ENCODE measurements around the gene FSTL5.

Gene FSTL5

DNA sequence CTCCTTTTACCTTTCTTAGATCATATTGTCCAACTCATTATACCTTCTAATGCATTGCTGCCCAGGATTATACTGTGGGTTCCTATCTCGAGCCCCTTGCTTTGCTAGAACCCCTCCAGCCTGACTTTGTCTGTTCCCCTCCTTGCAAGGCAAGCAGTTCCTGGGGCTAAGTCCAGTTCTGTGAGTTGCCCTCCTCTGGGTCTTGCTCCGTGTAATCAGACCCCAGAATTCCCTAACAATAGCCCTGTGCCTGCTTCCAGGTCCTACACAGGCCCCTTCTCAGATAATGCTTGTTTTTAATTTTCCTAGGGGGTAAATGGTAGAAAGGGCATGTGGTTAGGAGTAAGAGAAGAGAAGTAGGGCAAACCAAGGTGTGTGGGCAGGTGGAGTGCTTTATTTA, 145.9 kb downstream of the FSTL5 start:
- no peak for DNase-seq
- H3K27me3 ChIP-seq (replicated peaks; ENCODE audit: control insufficient read depth, insufficient read depth, low read length, poor library complexity, severe bottlenecking) = no peaks in the 10 kb centered on the region
- H3K4me1 ChIP-seq (ENCODE audit: control insufficient read depth, insufficient read depth, low read length, poor library complexity, severe bottlenecking) = no peaks in the 10 kb centered on the region
- no peak overlapping the region for H3K4me3 ChIP-seq (ENCODE audit: insufficient read depth, low read depth, low read length, poor library complexity, severe bottlenecking)
- no peaks in the 10 kb centered on the region for H3K36me3 ChIP-seq (ENCODE audit: control insufficient read depth, insufficient read depth, low read length)
- H3K9me3 ChIP-seq (ENCODE audit: control insufficient read depth, low read length) = no peaks in the 10 kb centered on the region
- H3K27ac ChIP-seq (ENCODE audit: insufficient read depth, low read length, poor library complexity, severe bottlenecking) = no peak overlapping the region

- H3K4me3 ChIP-seq (ENCODE audit: insufficient read depth, low read depth, low read length, poor library complexity, severe bottlenecking) = no peak overlapping the region
- H3K27ac ChIP-seq (ENCODE audit: insufficient read depth, low read length, poor library complexity, severe bottlenecking) = no peak overlapping the region
- DNase-seq = no peak
- no peaks in the 10 kb centered on the region for H3K4me1 ChIP-seq (ENCODE audit: control insufficient read depth, insufficient read depth, low read length, poor library complexity, severe bottlenecking)
- no peaks in the 10 kb centered on the region for H3K27me3 ChIP-seq (replicated peaks; ENCODE audit: control insufficient read depth, insufficient read depth, low read length, poor library complexity, severe bottlenecking)
- H3K9me3 ChIP-seq (ENCODE audit: control insufficient read depth, low read length) = no peaks in the 10 kb centered on the region
- no peaks in the 10 kb centered on the region for H3K36me3 ChIP-seq (ENCODE audit: control insufficient read depth, insufficient read depth, low read length)
These were observed 146.8 kb downstream of the FSTL5 start for GRCh38 chr4:162016991-162017390.

DNA sequence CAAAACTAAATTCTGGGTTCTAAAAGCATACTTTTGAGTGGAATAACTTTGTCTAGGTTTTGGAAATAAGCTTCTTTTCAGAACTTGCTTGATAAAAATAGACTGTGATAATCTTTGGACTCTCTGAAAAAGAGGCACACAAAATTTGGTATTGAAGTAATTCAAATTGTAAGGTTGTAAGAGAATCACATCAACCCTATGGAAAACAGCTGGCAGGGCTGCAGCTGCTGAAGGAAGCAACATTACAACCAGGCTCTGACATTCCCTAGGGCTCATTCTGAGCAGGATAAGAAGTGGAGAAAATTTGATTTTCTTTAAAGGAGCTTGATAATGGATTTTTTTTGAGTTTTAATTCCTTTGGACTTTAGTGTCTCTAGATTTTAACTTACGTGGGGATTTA, 147.6 kb downstream of the FSTL5 start:
- no peak for DNase-seq
- H3K27ac ChIP-seq (ENCODE audit: insufficient read depth, low read length, poor library complexity, severe bottlenecking) = no peak overlapping the region

DNA sequence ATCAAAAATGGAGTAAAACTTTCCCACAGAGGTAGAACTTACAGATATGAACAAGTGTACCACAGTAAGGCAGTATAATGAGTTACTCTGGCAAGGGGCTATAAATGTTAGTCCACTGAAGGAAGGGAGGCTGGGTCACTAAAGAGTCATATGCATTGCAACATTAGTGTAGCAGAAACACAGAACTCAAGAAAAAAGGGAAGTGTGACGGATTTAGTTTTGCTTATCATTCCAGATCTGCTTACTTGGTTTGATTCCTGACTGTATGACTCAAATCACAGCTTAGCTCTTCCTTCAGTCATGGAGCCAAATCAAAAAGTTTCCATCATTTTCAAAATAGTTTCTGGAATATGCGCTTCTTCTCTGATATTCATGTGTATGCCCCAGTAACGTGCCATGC, 148.7 kb downstream of the FSTL5 start:
- DNase-seq = no peak
- no peaks in the 10 kb centered on the region for H3K27me3 ChIP-seq (replicated peaks; ENCODE audit: control insufficient read depth, insufficient read depth, low read length, poor library complexity, severe bottlenecking)

More for the DNA sequence above, 147.6 kb downstream of the FSTL5 start:
- no peaks in the 10 kb centered on the region for H3K4me1 ChIP-seq (ENCODE audit: control insufficient read depth, insufficient read depth, low read length, poor library complexity, severe bottlenecking)
- H3K27me3 ChIP-seq (replicated peaks; ENCODE audit: control insufficient read depth, insufficient read depth, low read length, poor library complexity, severe bottlenecking) = no peaks in the 10 kb centered on the region
- H3K4me3 ChIP-seq (ENCODE audit: insufficient read depth, low read depth, low read length, poor library complexity, severe bottlenecking) = no peak overlapping the region
- no peaks in the 10 kb centered on the region for H3K36me3 ChIP-seq (ENCODE audit: control insufficient read depth, insufficient read depth, low read length)
- H3K9me3 ChIP-seq (ENCODE audit: control insufficient read depth, low read length) = no peaks in the 10 kb centered on the region

GRCh38 chr4:162011089-162011488, 152.7 kb downstream of the FSTL5 start:
- Histone ChIP-seq H3K36me3 (ENCODE audit: control insufficient read depth, insufficient read depth, low read length) (no peaks in the 10 kb centered on the region), H3K9me3 (ENCODE audit: control insufficient read depth, low read length) (no peaks in the 10 kb centered on the region), H3K4me3 (ENCODE audit: insufficient read depth, low read depth, low read length, poor library complexity, severe bottlenecking) (no peak overlapping the region), H3K27ac (ENCODE audit: insufficient read depth, low read length, poor library complexity, severe bottlenecking) (no peak overlapping the region), H3K4me1 (ENCODE audit: control insufficient read depth, insufficient read depth, low read length, poor library complexity, severe bottlenecking) (no peaks in the 10 kb centered on the region), H3K27me3 (replicated peaks; ENCODE audit: control insufficient read depth, insufficient read depth, low read length, poor library complexity, severe bottlenecking) (no peaks in the 10 kb centered on the region)
- DNase-seq = no peak

More for the DNA sequence above, 148.7 kb downstream of the FSTL5 start:
- Histone ChIP-seq H3K4me3 (ENCODE audit: insufficient read depth, low read depth, low read length, poor library complexity, severe bottlenecking) (no peak overlapping the region), H3K4me1 (ENCODE audit: control insufficient read depth, insufficient read depth, low read length, poor library complexity, severe bottlenecking) (no peaks in the 10 kb centered on the region), H3K27ac (ENCODE audit: insufficient read depth, low read length, poor library complexity, severe bottlenecking) (no peak overlapping the region), H3K9me3 (ENCODE audit: control insufficient read depth, low read length) (no peaks in the 10 kb centered on the region), H3K36me3 (ENCODE audit: control insufficient read depth, insufficient read depth, low read length) (no peaks in the 10 kb centered on the region)

DNA sequence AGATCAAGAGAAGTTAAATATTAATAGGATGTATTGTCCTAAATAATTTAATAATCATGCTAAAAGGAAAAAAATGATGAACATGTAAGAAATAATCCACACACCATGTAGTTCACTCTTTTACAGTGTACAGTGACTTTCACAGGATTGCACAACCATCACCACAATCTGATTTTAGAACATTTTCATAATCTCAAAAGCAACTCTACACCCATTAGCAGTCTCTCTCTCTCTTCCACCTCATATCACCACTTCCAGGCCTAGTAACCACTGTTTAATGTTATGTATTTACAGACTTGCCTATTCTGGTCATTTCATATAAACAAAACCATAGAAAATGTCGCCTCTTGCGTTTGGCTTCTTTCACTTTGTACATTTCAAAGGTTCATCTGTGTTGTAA, 153.4 kb downstream of the FSTL5 start:
- no peaks in the 10 kb centered on the region for H3K4me1 ChIP-seq (ENCODE audit: control insufficient read depth, insufficient read depth, low read length, poor library complexity, severe bottlenecking)
- no peaks in the 10 kb centered on the region for H3K36me3 ChIP-seq (ENCODE audit: control insufficient read depth, insufficient read depth, low read length)
- H3K9me3 ChIP-seq (ENCODE audit: control insufficient read depth, low read length) = no peaks in the 10 kb centered on the region
- H3K27ac ChIP-seq (ENCODE audit: insufficient read depth, low read length, poor library complexity, severe bottlenecking) = no peak overlapping the region
- DNase-seq = no peak
- no peaks in the 10 kb centered on the region for H3K27me3 ChIP-seq (replicated peaks; ENCODE audit: control insufficient read depth, insufficient read depth, low read length, poor library complexity, severe bottlenecking)
- no peak overlapping the region for H3K4me3 ChIP-seq (ENCODE audit: insufficient read depth, low read depth, low read length, poor library complexity, severe bottlenecking)

- Histone ChIP-seq H3K9me3 (ENCODE audit: control insufficient read depth, low read length) (no peaks in the 10 kb centered on the region), H3K36me3 (ENCODE audit: control insufficient read depth, insufficient read depth, low read length) (no peaks in the 10 kb centered on the region), H3K4me3 (ENCODE audit: insufficient read depth, low read depth, low read length, poor library complexity, severe bottlenecking) (no peak overlapping the region), H3K27ac (ENCODE audit: insufficient read depth, low read length, poor library complexity, severe bottlenecking) (no peak overlapping the region), H3K4me1 (ENCODE audit: control insufficient read depth, insufficient read depth, low read length, poor library complexity, severe bottlenecking) (no peaks in the 10 kb centered on the region), H3K27me3 (replicated peaks; ENCODE audit: control insufficient read depth, insufficient read depth, low read length, poor library complexity, severe bottlenecking) (no peaks in the 10 kb centered on the region)
- DNase-seq = no peak
These were observed 171.5 kb downstream of the FSTL5 start for GRCh38 chr4:161992317-161992716.

- no peaks in the 10 kb centered on the region for H3K4me1 ChIP-seq (ENCODE audit: control insufficient read depth, insufficient read depth, low read length, poor library complexity, severe bottlenecking)
- H3K36me3 ChIP-seq (ENCODE audit: control insufficient read depth, insufficient read depth, low read length) = no peaks in the 10 kb centered on the region
- H3K9me3 ChIP-seq (ENCODE audit: control insufficient read depth, low read length) = no peaks in the 10 kb centered on the region
- H3K27me3 ChIP-seq (replicated peaks; ENCODE audit: control insufficient read depth, insufficient read depth, low read length, poor library complexity, severe bottlenecking) = no peaks in the 10 kb centered on the region
- H3K27ac ChIP-seq (ENCODE audit: insufficient read depth, low read length, poor library complexity, severe bottlenecking) = no peak overlapping the region
- no peak for DNase-seq
- no peak overlapping the region for H3K4me3 ChIP-seq (ENCODE audit: insufficient read depth, low read depth, low read length, poor library complexity, severe bottlenecking)
These were observed 172.0 kb downstream of the FSTL5 start for GRCh38 chr4:161991811-161992210.

DNA sequence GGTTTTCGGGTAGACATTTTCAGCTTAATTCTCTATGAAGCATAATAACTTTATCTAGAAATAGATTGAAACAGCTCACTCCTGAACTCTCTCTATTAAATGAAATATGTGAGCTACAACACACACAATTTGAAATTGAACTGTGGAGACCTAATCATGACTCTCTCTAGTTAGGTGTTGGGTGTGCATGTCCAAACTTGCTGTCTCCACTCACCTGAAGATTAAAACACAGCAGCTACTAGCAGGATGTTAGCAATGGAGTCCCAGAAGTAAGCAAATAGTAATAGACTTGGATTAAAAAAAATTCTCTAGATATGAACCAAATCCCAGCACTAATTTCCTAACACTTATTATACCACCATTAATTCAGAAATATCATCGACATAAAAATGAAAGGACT, 173.1 kb downstream of the FSTL5 start:
- Histone ChIP-seq H3K9me3 (ENCODE audit: control insufficient read depth, low read length) (no peaks in the 10 kb centered on the region), H3K27ac (ENCODE audit: insufficient read depth, low read length, poor library complexity, severe bottlenecking) (no peak overlapping the region), H3K4me1 (ENCODE audit: control insufficient read depth, insufficient read depth, low read length, poor library complexity, severe bottlenecking) (no peaks in the 10 kb centered on the region), H3K27me3 (replicated peaks; ENCODE audit: control insufficient read depth, insufficient read depth, low read length, poor library complexity, severe bottlenecking) (no peaks in the 10 kb centered on the region), H3K36me3 (ENCODE audit: control insufficient read depth, insufficient read depth, low read length) (no peaks in the 10 kb centered on the region), H3K4me3 (ENCODE audit: insufficient read depth, low read depth, low read length, poor library complexity, severe bottlenecking) (no peak overlapping the region)
- DNase-seq = no peak

DNA sequence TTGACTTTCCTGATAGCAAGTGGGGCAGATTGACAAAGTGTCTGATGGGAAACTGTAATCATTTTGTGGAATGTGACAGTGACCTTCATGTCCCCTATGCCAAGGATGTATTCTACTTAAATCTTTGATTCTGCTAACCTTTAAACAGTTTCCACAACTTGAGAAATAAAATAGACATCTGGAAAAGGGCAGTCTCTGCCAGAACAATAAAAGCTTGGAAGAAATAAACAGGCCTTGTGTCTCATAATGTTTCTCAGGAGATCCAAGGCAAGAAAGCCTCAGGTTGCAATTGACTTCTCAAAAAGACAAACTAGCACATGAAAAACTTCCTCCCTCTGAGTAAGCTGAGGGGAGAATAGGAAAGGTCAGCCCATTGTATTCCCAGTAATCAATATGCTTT, 174.9 kb downstream of the FSTL5 start:
- no peak for DNase-seq
- Histone ChIP-seq H3K27ac (ENCODE audit: insufficient read depth, low read length, poor library complexity, severe bottlenecking) (no peak overlapping the region), H3K4me1 (ENCODE audit: control insufficient read depth, insufficient read depth, low read length, poor library complexity, severe bottlenecking) (no peaks in the 10 kb centered on the region), H3K4me3 (ENCODE audit: insufficient read depth, low read depth, low read length, poor library complexity, severe bottlenecking) (no peak overlapping the region), H3K9me3 (ENCODE audit: control insufficient read depth, low read length) (no peaks in the 10 kb centered on the region), H3K36me3 (ENCODE audit: control insufficient read depth, insufficient read depth, low read length) (no peaks in the 10 kb centered on the region), H3K27me3 (replicated peaks; ENCODE audit: control insufficient read depth, insufficient read depth, low read length, poor library complexity, severe bottlenecking) (no peaks in the 10 kb centered on the region)

DNA sequence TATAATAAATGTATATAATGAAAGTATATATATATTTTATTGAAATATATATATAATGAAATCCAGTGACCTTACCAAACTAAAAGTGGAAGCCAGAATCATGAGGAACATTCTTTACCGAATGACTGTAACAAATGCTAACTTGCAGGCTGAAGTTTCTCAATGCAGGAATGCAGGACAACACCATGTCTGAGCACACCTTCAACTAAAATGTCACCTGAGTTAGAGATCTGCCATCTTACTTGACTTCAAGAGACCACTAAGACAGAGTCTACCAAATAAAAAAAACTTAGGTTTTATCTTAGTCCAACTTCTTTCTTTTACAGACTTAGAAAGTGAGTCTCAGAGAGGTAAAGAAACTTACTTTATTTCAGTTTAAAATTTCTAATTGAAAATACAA, 176.2 kb downstream of the FSTL5 start:
- H3K27me3 ChIP-seq (replicated peaks; ENCODE audit: control insufficient read depth, insufficient read depth, low read length, poor library complexity, severe bottlenecking) = no peaks in the 10 kb centered on the region
- H3K36me3 ChIP-seq (ENCODE audit: control insufficient read depth, insufficient read depth, low read length) = no peaks in the 10 kb centered on the region
- no peak for DNase-seq
- no peaks in the 10 kb centered on the region for H3K9me3 ChIP-seq (ENCODE audit: control insufficient read depth, low read length)
- H3K4me1 ChIP-seq (ENCODE audit: control insufficient read depth, insufficient read depth, low read length, poor library complexity, severe bottlenecking) = no peaks in the 10 kb centered on the region
- H3K27ac ChIP-seq (ENCODE audit: insufficient read depth, low read length, poor library complexity, severe bottlenecking) = no peak overlapping the region
- H3K4me3 ChIP-seq (ENCODE audit: insufficient read depth, low read depth, low read length, poor library complexity, severe bottlenecking) = no peak overlapping the region
